GM06990 (cell line): ENCODE measurements around the gene NOS1.

Source experiments
- DNase-seq: peaks from one replicate; pipeline ENCODE4 v3.0.0-alpha.2; 2011; ENCODE audit not compliant: insufficient read length; ENCODE audit errors: extremely low read depth
- H3K27me3 ChIP-seq: replicated peaks from 2 replicates; pipeline ENCODE4 v1.6.0; 2011; ENCODE audit warnings: low read length; ENCODE audit not compliant: control insufficient read depth, insufficient read depth
- H3K36me3 ChIP-seq: 2 replicates; pipeline ENCODE4 v1.5.1; 2011; ENCODE audit warnings: low read length; ENCODE audit not compliant: control insufficient read depth, insufficient read depth
- H3K4me3 ChIP-seq: replicated peaks from 2 replicates; pipeline ENCODE4 v1.5.1; 2011; ENCODE audit warnings: low read depth, mild to moderate bottlenecking, control low read depth, low read length
- TF ChIP-seq, protein P1 (sequence below): IDR thresholded peaks from 2 replicates; pipeline ENCODE4 v1.5.1; 2011; ENCODE audit warnings: low read length, control low read depth, mild to moderate bottlenecking, inconsistent platforms; ENCODE audit not compliant: insufficient read depth, poor library complexity, severe bottlenecking

NOS1 gene

DNA sequence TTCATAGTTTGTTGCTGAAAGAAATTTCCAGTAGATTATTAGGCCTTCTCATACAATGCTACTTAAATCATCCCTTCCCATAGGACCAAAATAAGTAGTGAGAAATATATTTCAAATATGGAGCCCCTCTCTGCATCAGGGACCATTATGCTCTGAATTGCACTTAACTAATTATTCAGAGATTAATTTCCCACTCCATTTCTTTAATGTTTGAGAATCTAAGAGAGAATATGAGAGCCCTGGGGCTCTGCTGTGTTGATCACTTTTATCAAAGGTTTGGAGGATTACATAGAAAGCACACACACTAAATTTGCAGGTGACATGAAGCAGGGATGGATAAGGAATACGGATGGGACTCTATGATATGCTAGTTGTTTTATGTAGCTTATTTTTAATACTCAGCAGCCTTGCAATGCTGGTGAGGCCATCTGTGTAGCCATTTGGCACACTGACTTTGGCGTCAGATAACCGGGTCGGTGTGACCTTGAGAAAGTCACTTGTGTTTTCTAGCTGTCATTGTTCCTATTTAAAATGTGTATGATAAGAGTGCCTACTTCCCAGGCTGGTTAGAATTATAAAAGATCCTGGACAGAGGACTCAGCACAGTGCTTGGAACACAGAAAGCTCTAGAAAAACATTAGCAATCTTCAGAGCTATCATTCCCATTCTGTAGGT is 121.2 kb downstream of the NOS1 start:
- no peak overlapping the region for H3K4me3 ChIP-seq
- no peaks in the 10 kb centered on the region for H3K27me3 ChIP-seq
- no peak for DNase-seq
- TF ChIP-seq, protein P1, sequence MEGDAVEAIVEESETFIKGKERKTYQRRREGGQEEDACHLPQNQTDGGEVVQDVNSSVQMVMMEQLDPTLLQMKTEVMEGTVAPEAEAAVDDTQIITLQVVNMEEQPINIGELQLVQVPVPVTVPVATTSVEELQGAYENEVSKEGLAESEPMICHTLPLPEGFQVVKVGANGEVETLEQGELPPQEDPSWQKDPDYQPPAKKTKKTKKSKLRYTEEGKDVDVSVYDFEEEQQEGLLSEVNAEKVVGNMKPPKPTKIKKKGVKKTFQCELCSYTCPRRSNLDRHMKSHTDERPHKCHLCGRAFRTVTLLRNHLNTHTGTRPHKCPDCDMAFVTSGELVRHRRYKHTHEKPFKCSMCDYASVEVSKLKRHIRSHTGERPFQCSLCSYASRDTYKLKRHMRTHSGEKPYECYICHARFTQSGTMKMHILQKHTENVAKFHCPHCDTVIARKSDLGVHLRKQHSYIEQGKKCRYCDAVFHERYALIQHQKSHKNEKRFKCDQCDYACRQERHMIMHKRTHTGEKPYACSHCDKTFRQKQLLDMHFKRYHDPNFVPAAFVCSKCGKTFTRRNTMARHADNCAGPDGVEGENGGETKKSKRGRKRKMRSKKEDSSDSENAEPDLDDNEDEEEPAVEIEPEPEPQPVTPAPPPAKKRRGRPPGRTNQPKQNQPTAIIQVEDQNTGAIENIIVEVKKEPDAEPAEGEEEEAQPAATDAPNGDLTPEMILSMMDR, result no peak
- H3K36me3 ChIP-seq, result no peaks in the 10 kb centered on the region

DNA sequence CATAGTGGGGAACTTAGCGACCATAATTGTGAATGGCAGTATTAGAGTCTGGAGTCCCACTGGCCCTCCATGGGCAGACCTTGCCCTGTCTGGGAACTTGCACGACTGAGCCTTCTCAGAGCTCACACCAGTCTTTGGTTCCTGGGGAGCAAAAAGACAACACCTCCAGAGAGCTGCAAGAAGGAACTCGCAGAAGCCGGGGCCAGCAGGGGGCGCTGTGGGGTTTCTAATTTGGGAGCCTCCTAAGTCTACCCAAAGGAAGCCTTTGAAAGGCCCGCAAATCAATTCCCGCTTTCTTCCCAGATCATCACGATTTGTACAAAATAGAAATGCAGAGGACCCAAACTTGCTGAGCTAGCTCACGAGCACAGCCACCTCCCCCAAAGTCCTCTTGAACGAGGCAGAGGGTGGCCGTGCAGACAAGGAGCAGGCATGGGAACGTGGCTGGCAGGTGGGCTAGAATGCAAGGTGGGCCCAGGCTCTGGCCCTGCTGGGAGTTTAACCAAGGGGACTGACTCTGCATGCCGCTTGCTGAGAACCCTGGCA is 124.9 kb downstream of the NOS1 start:
- H3K4me3 ChIP-seq, result no peak overlapping the region
- TF ChIP-seq, protein P1, result peak; percentile 95

DNA sequence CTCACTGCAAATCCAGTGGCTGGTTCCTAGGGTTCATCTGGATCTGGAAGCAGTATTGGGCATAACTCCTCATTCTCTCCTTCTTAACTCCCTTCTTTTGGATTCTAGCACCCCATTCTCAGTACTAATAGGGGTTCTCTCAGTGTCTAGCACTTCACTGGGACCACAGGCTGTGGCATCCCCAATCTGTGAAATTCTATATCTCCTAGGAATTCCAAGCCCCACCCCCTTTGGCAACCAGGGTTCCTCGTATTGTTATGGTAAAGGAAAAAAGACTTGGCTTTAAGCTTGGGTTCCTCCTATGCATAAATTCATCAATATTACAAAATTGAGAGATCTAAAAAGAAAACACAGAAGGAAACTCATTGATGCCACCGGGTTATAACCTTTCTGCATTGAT is 126.2 kb downstream of the NOS1 start:
- no peak overlapping the region for H3K4me3 ChIP-seq
- TF ChIP-seq, protein P1, result no peak
- H3K27me3 ChIP-seq, result no peaks in the 10 kb centered on the region; the same call in 1 of the 2 replicates
- DNase-seq, result no peak
- no peaks in the 10 kb centered on the region for H3K36me3 ChIP-seq

More for the DNA sequence above, 124.9 kb downstream of the NOS1 start:
- Histone ChIP-seq H3K36me3 (no peaks in the 10 kb centered on the region), H3K27me3 (no peaks in the 10 kb centered on the region)
- DNase-seq, result peak; percentile 45

DNA sequence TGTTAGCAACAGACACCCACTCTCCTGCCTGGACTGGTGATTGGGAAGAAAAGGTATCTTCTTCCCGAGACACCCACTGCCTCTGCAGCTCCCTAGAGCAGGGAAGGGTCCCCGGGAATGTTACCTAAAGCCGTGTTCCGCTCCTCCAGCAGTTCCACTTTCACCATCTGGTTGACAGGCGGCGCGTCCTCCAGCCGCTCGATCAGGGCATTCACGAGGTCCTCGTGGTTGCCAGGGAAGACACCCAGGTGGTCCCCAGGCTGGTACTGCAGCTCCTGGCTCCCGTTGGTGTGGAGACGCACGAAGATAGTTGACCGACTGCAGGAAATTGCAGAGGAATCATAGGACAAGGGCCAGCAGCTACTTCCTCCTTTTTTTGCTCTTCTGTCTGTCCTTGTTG is 127.0 kb downstream of the NOS1 start:
- Histone ChIP-seq H3K4me3 (no peak overlapping the region), H3K36me3 (no peaks in the 10 kb centered on the region), H3K27me3 (no peaks in the 10 kb centered on the region; the same call in 1 of the 2 replicates)
- TF ChIP-seq, protein P1, result no peak
- DNase-seq, result no peak

DNA sequence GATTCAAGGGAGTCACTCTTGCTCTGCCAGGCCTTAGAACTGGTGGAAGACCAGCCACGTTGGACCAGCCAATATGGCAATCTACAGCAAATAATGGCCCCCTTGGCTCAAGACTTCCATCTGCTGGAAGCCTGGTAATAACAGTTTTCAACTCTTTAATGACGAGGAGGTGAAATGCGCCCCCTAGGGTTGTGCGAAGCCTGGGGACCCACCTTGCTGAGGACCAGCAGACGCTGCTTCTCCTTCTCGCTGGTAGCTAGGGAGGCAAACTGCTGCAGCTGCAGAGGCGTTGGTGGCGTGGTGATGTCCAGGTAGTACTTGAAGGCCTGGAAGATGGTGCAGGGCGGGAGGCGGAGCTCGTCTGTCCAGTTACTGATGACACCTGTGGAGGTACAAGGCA is 129.7 kb downstream of the NOS1 start:
- DNase-seq, result no peak

More for the DNA sequence above, 129.7 kb downstream of the NOS1 start:
- no peak overlapping the region for H3K4me3 ChIP-seq
- peaks cover 2% of the 10 kb centered on the region for H3K27me3 ChIP-seq
- TF ChIP-seq, protein P1, result peak; percentile 39
- H3K36me3 ChIP-seq, result no peaks in the 10 kb centered on the region
